RWPE1 (cell line): Measurements from ENCODE around the gene IKZF5.

ENCODE experiments used
- CTCF ChIA-PET: fragments of 350-600 bp; sonication (Branson Sonifier 250); formaldehyde crosslinking; extraction: SDS; loops from one replicate; lab custom pipeline; 2021; lab: Yijun Ruan, JAX
- POLR2A ChIA-PET: fragments of 400-600 bp; formaldehyde crosslinking; extraction: SDS; loops from one replicate; lab custom pipeline; 2020; ENCODE audit warnings: antibody characterized with exemption; ENCODE audit not compliant: low non-redundant PET; lab: Yijun Ruan, JAX
- DNase-seq: peaks from one replicate; pipeline ENCODE4 v3.0.0; 2012; ENCODE audit warnings: low spot score
- H3K27ac ChIP-seq: fragments of 450-650 bp; 2 replicates; pipeline ENCODE4 v1.5.1; 2017
- CTCF ChIP-seq: fragments of 450-650 bp; conservative IDR thresholded peaks from 2 replicates; pipeline ENCODE4 v1.5.1; 2017; ENCODE audit warnings: low read depth, mild to moderate bottlenecking

The IKZF5 gene

GRCh38 chr10:122998934-122999333, 9.7 kb downstream of the IKZF5 start:
- DNase-seq: no peak
- CTCF ChIA-PET: interaction anchor here (0.7 kb wide), 1 partner anchor 580 kb away, joined by 3 read pairs; no protein-coding TSS in a partner anchor
- no peak for TF ChIP-seq CTCF
- no peak overlapping the region for H3K27ac ChIP-seq
- POLR2A ChIA-PET: no interaction called here

- DNase-seq: no peak
- TF ChIP-seq CTCF: no peak
- POLR2A ChIA-PET: no interaction called here
- CTCF ChIA-PET: interaction anchor here (0.7 kb wide), 1 partner anchor 580 kb away, joined by 3 read pairs; no protein-coding TSS in a partner anchor
- no peak overlapping the region for H3K27ac ChIP-seq
Observed at GRCh38 chr10:122998360-122998917, 10.2 kb downstream of the IKZF5 start.

GRCh38 chr10:122997864-122998263, 10.7 kb downstream of the IKZF5 start:
- no peak for DNase-seq
- no peak overlapping the region for H3K27ac ChIP-seq
- POLR2A ChIA-PET: no interaction called here
- no peak for TF ChIP-seq CTCF
- CTCF ChIA-PET: interaction anchor here (0.6 kb wide), 1 partner anchor 8 kb away, joined by 3 read pairs; no protein-coding TSS in a partner anchor

GRCh38 chr10:122995936-122996335, 12.7 kb downstream of the IKZF5 start:
- H3K27ac ChIP-seq: no peak overlapping the region
- no peak for TF ChIP-seq CTCF
- ChIA-PET POLR2A (no interaction called here), CTCF (no interaction called here)
- DNase-seq: no peak

- ChIA-PET CTCF (no interaction called here), POLR2A (no interaction called here)
- no peak for DNase-seq
- TF ChIP-seq CTCF: no peak
- no peak overlapping the region for H3K27ac ChIP-seq
Observed at GRCh38 chr10:122993797-122994336, 14.7 kb downstream of the IKZF5 start.

GRCh38 chr10:122992031-122992585, 16.5 kb downstream of the IKZF5 start:
- DNase-seq: no peak
- no peak for TF ChIP-seq CTCF
- ChIA-PET POLR2A (no interaction called here), CTCF (interaction anchor here (2.0 kb wide), 1 partner anchor 10 kb away, joined by 4 read pairs; no protein-coding TSS in a partner anchor)
- no peak overlapping the region for H3K27ac ChIP-seq
